GM12865 (cell line): ENCODE measurements around the gene EXD2.

ENCODE experiments used
- DNase-seq: peaks from one replicate; pipeline ENCODE4 v3.0.0; 2010; ENCODE audit warnings: low read depth
- H3K4me3 ChIP-seq: 2 replicates; pipeline ENCODE4 v1.5.1; 2011; ENCODE audit warnings: mild to moderate bottlenecking, low read depth, low read length, control low read depth
- CTCF ChIP-seq: IDR thresholded peaks from 2 replicates; pipeline ENCODE4 v1.5.1; 2011; ENCODE audit warnings: low read length, control low read depth, low read depth, inconsistent platforms; ENCODE audit not compliant: insufficient read depth; ENCODE audit errors: missing control alignments

The EXD2 gene

GRCh38 chr14:69268223-69268622 is 76.9 kb downstream of the EXD2 start:
- no peak overlapping the region for H3K4me3 ChIP-seq
- DNase-seq, result no peak

GRCh38 chr14:69268763-69269162 is 77.5 kb downstream of the EXD2 start:
- no peak for TF ChIP-seq CTCF
- DNase-seq, result no peak
- H3K4me3 ChIP-seq, result no peak overlapping the region

More at GRCh38 chr14:69268223-69268622, 76.9 kb downstream of the EXD2 start:
- TF ChIP-seq CTCF, result no peak

GRCh38 chr14:69269381-69269780 is 78.1 kb downstream of the EXD2 start:
- no peak overlapping the region for H3K4me3 ChIP-seq
- TF ChIP-seq CTCF, result no peak
- no peak for DNase-seq

GRCh38 chr14:69270097-69270496 is 78.8 kb downstream of the EXD2 start:
- DNase-seq, result no peak
- no peak for TF ChIP-seq CTCF
- H3K4me3 ChIP-seq, result no peak overlapping the region

- no peak for DNase-seq
- TF ChIP-seq CTCF, result no peak
- no peak overlapping the region for H3K4me3 ChIP-seq
Measured at GRCh38 chr14:69270795-69271708, 79.8 kb downstream of the EXD2 start.

- no peak for TF ChIP-seq CTCF
- DNase-seq, result no peak
- H3K4me3 ChIP-seq, result no peak overlapping the region
Measured at GRCh38 chr14:69274321-69274720, 83.0 kb downstream of the EXD2 start.
